Right atrium auricular region (tissue), 2 donors: ENCODE results near the gene TFDP1. TPM values are rescaled to one million over a fixed set of nuclear protein-coding genes. Genes with fewer than 3 reads are reported as not detected.

Experiments
- DNase-seq: peaks from one replicate; pipeline ENCODE4 v3.0.0-alpha.2; 2019; ENCODE audit warnings: low spot score
- H3K27ac ChIP-seq, 2 donors: fragments of 200-600 bp; sonication (generic); 1 replicate in 1 of 2; 2 replicates in 1 of 2; pipeline ENCODE4 v1.5.1; 2016 to 2019
- H3K27me3 ChIP-seq, 2 donors: fragments of 200-600 bp; sonication (generic); one replicate each; pipeline versions ENCODE4 v1.5.1 to v1.6.0; 2017 to 2019
- H3K36me3 ChIP-seq: fragments of 200-600 bp; sonication (generic); one replicate; pipeline ENCODE4 v1.5.1; 2016
- H3K4me1 ChIP-seq, 2 donors: fragments of 200-600 bp; sonication (generic); one replicate each; pipeline versions ENCODE4 v1.5.1 to v1.6.0; 2017 to 2019
- H3K4me3 ChIP-seq, 2 donors: fragments of 200-600 bp; sonication (generic); 1 replicate in 1 of 2; 2 replicates in 1 of 2; pipeline ENCODE4 v1.5.1; 2017 to 2019; ENCODE audit warnings: mild to moderate bottlenecking in 1 of 2, moderate library complexity in 1 of 2
- H3K9me3 ChIP-seq, 2 donors: fragments of 200-600 bp; sonication (generic); one replicate each; pipeline ENCODE4 v1.5.1; 2019
- total RNA-seq, 2 donors: library from RNA; depleted of rRNA; stranded (reverse); fragments of >200 nt; gene quantifications; one replicate each; pipeline ENCODE4 v1.1.0, GENCODE V29; 2016
- TF ChIP-seq, protein P1 (sequence below), 2 donors: fragments of 200-600 bp; sonication (generic); IDR thresholded peaks; one replicate each; pipeline ENCODE4 v1.5.1; 2019; ENCODE audit warnings: antibody characterized with exemption in 2 of 2

The TFDP1 gene
- total RNA-seq, 2 donors from 2014 or later, result 34.4 to 40.4 TPM

DNA sequence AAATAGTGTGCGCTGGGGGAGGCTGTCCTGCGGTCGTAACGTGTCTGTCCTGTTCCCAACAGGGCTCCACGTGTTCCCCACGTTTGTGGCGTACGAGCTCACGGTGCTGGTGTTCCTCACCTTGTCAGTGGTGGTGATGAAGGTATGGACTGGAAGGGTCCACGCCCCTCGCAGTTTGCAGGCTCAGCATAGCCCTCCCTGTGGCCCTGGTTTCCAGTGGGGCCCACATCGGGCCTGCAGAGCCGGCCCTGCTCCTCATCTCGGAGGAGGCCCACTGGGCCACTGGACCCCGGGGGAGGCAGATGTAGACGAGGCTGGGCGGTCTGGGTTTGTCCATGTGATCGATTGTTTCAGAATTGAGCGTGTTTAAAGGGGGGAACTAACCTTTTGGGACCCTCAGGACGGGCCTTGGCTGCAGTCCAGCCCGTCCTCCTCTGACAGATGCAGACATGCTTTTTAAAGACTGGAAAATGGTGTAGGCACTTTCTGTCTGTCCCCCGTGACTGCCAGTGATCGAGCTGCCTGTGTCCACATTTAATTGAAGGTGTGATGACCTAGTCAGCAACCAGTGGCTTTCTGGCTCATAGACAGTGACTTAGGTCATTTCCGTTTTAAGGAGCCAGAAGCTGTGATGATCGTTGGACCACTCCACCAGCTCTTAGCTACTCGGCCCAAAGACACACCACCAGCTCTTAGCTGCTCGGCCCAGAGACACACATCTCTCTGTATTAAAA is 37.1 kb upstream of the TFDP1 start:
- H3K36me3 ChIP-seq, result peaks cover 21% of the 10 kb centered on the region
- H3K27me3 ChIP-seq, result no peaks in the 10 kb centered on the region
- TF ChIP-seq, protein P1, sequence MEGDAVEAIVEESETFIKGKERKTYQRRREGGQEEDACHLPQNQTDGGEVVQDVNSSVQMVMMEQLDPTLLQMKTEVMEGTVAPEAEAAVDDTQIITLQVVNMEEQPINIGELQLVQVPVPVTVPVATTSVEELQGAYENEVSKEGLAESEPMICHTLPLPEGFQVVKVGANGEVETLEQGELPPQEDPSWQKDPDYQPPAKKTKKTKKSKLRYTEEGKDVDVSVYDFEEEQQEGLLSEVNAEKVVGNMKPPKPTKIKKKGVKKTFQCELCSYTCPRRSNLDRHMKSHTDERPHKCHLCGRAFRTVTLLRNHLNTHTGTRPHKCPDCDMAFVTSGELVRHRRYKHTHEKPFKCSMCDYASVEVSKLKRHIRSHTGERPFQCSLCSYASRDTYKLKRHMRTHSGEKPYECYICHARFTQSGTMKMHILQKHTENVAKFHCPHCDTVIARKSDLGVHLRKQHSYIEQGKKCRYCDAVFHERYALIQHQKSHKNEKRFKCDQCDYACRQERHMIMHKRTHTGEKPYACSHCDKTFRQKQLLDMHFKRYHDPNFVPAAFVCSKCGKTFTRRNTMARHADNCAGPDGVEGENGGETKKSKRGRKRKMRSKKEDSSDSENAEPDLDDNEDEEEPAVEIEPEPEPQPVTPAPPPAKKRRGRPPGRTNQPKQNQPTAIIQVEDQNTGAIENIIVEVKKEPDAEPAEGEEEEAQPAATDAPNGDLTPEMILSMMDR (IDR thresholded peaks at IDR 0.05), result no peak
- H3K4me1 ChIP-seq, result peaks cover 0 to 41% of the 10 kb centered on the region in 2 donors
- DNase-seq, result no peak
- H3K4me3 ChIP-seq, result no peak overlapping the region
- peak overlapping the region; percentile 34 to 57 for H3K27ac ChIP-seq
- no peaks in the 10 kb centered on the region for H3K9me3 ChIP-seq

DNA sequence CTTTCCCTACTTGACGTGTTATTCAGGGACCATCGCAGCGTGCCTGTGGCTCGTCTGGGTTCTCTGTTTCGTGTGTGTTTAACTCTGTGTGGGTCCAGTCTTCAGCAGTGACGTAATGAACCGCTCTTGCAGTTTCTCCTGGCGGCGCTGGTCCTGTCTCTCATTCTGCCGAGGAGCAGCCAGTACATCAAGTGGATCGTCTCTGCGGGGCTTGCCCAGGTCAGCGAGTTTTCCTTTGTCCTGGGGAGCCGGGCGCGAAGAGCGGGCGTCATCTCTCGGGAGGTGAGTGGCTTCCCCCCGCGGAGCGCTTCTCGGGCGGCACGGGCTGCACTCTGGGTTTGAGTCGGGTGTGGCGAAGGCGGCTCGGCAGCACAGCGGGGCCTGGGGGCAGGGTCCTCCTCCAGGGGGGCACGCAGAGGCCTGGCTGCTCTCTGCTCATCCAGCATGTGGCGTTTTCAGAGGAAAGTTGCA is 36.3 kb upstream of the TFDP1 start:
- Histone ChIP-seq H3K27ac (no peak overlapping the region), H3K4me3 (no peak overlapping the region), H3K4me1 (peaks cover 0 to 41% of the 10 kb centered on the region in 2 donors), H3K9me3 (no peaks in the 10 kb centered on the region), H3K27me3 (no peaks in the 10 kb centered on the region), H3K36me3 (peaks cover 23% of the 10 kb centered on the region)
- no peak for DNase-seq
- TF ChIP-seq, protein P1 (IDR thresholded peaks at IDR 0.05), result no peak

DNA sequence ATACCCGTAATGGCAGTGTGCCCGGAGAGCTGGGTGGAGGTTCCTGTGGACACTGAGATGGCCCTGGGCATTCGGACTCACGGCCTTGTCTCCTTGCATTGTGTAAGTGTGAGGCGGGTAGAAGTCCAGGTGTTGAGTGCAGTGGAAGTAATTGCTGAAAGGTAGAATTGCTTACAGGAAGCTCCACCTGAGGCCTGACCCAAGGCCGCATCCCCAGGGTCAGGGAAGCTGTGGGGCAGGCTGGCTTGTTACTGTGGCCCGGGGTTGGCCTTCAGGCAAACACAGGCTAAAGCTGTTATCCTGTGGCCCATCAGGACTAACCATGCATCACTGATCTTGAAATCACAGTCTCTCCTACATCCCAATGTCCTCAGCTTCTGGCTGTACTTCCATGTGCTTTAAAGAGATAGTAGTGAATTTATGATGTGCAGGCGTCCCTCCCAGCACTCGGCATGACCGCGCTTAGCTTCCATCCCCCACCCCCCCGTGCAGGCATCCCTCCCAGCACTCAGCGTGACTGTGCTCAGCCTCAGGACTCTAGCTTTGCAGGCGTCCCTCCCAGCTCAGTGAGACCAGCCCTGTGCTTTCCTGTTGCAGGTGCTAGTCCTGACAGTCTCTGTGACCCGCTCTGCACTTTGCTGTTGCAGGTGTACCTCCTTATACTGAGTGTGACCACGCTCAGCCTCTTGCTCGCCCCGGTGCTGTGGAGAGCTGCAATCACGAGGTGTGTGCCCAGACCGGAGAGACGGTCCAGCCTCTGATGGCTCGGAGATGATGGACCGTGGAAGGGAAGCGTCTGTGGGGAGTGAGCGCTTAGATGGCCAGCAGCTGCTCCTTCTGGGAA is 35.6 kb upstream of the TFDP1 start:
- TF ChIP-seq, protein P1 (IDR thresholded peaks at IDR 0.05), result no peak
- H3K4me1 ChIP-seq, result peaks cover 0 to 43% of the 10 kb centered on the region in 2 donors
- no peaks in the 10 kb centered on the region for H3K27me3 ChIP-seq
- no peak for DNase-seq
- no peak overlapping the region for H3K27ac ChIP-seq
- H3K4me3 ChIP-seq, result no peak overlapping the region
- H3K9me3 ChIP-seq, result no peaks in the 10 kb centered on the region
- peaks cover 27% of the 10 kb centered on the region for H3K36me3 ChIP-seq

DNA sequence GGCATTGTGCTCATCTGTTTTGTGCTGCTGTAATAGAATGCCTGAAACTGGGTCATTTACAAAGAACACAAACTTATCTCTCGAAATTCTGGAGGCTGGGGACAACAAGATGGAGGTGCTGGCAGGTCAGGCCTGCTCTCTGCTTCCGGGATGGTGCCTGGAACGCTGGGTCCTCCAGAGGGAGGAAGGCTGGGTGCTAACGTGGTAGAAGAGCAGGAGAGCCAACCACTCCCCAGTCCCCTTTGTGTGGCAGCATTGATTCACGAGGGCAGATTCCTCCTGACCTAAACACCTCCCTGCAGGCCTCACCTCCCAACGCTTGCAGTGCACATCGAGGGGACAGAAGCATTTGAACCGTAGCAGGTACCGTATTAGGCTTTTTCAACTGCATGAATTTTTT is 34.1 kb upstream of the TFDP1 start:
- H3K27me3 ChIP-seq, result no peaks in the 10 kb centered on the region
- H3K36me3 ChIP-seq, result peaks cover 27% of the 10 kb centered on the region
- H3K9me3 ChIP-seq, result no peaks in the 10 kb centered on the region
- no peak overlapping the region for H3K27ac ChIP-seq
- H3K4me1 ChIP-seq, result peaks cover 0 to 38% of the 10 kb centered on the region in 2 donors
- DNase-seq, result no peak
- TF ChIP-seq, protein P1 (IDR thresholded peaks at IDR 0.05), result no peak
- no peak overlapping the region for H3K4me3 ChIP-seq

DNA sequence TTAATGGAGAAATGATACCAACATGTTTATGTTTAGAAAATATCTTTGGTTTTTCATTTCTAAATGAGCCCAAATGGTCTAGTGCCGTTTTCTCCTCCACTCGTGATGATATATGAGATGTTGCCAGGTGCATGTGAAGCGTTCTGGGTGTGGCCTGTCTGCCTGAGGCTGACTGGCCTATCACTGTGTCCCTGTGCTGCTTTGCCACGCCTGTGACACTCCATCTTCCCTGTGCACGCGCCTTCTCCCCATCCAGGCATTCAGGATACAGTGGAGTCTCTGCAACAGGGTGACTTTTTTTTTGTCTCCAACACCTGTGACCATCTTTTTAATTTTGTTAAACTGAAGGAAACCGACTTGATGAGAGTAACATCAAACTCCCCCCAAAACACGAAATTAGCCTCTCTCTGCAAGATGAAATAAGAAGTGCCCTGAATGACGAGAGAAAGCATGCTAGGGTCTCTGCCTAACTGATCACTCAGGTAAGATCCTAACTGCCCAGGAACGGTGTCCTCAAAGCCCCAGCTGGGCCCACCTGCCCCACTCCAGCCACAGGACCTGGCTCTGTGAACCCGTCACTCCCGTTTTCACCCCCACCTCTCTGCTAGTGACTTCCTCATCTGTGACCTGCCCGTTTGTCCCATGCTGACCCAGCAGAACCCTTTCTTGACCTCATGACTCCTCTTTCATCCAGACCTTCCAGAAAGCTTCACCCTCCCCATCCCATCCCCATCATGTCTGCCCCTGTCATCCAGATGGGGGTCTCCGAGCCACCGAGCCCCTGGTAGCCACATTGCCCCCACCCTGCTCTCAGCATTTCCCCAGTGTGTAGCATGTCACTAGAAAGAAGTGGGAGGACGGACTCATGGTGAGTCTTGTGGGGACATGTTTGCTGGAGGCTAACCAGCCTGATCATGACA is 33.2 kb upstream of the TFDP1 start:
- H3K36me3 ChIP-seq, result peaks cover 27% of the 10 kb centered on the region
- H3K27me3 ChIP-seq, result no peaks in the 10 kb centered on the region
- TF ChIP-seq, protein P1 (IDR thresholded peaks at IDR 0.05), result no peak
- peaks cover 0 to 30% of the 10 kb centered on the region in 2 donors for H3K4me1 ChIP-seq
- H3K4me3 ChIP-seq, result no peak overlapping the region
- no peak overlapping the region for H3K27ac ChIP-seq
- no peaks in the 10 kb centered on the region for H3K9me3 ChIP-seq
- DNase-seq, result peak; percentile 38
